Measurements from ENCODE around the gene CDC42SE2.
"Not testable (repeated sequence)": the region's sequence is repeated elsewhere in the genome, so short reads cannot be mapped to it uniquely, and the experiment has no call there.

The CDC42SE2 gene

DNA sequence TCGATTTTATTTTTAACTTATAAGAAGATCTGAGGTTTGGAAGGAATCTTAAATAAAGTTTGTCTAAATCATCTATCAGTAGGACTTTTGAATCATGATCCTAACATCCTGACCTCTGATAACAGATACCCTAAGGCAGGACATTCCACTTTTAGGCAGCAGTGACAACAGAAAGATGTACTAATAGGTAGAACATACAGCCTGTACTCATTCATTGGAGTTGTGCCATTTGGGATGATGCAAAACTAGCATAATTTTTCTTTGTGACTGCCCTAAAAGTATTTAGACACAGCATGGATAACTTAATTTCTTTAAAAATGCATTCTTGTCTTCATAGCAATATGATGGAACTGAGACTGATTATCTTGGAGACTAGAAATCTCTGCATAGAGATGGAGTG is 39.7 kb downstream of the CDC42SE2 start:
- Histone ChIP-seq H3K9me3 (ENCODE audit: control insufficient read depth, low read length) (no peaks in the 10 kb centered on the region), H3K27me3 (ENCODE audit: control insufficient read depth, insufficient read depth, low read length) (no peaks in the 10 kb centered on the region), H3K4me1 (no peaks in the 10 kb centered on the region), H2AFZ (no peak overlapping the region), H3K27ac (no peak overlapping the region), H3K79me2 (peaks cover 22% of the 10 kb centered on the region), H3K4me3 (ENCODE audit: low read depth, low read length) (no peak overlapping the region), H3K36me3 (ENCODE audit: control insufficient read depth, insufficient read depth, low read length) (no peaks in the 10 kb centered on the region), H3K9ac (no peak overlapping the region), H3K4me2 (ENCODE audit: low read length) (no peak overlapping the region)
- TF ChIP-seq, protein P1, sequence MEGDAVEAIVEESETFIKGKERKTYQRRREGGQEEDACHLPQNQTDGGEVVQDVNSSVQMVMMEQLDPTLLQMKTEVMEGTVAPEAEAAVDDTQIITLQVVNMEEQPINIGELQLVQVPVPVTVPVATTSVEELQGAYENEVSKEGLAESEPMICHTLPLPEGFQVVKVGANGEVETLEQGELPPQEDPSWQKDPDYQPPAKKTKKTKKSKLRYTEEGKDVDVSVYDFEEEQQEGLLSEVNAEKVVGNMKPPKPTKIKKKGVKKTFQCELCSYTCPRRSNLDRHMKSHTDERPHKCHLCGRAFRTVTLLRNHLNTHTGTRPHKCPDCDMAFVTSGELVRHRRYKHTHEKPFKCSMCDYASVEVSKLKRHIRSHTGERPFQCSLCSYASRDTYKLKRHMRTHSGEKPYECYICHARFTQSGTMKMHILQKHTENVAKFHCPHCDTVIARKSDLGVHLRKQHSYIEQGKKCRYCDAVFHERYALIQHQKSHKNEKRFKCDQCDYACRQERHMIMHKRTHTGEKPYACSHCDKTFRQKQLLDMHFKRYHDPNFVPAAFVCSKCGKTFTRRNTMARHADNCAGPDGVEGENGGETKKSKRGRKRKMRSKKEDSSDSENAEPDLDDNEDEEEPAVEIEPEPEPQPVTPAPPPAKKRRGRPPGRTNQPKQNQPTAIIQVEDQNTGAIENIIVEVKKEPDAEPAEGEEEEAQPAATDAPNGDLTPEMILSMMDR (IDR thresholded peaks at IDR 0.05) = no peak

- no peak overlapping the region for H3K9ac ChIP-seq
- TF ChIP-seq, protein P1 (IDR thresholded peaks at IDR 0.05) = no peak
- peaks cover 16% of the 10 kb centered on the region for H3K79me2 ChIP-seq
- H3K4me1 ChIP-seq = no peaks in the 10 kb centered on the region
- no peak overlapping the region for H3K27ac ChIP-seq
- no peaks in the 10 kb centered on the region for H3K36me3 ChIP-seq (ENCODE audit: control insufficient read depth, insufficient read depth, low read length)
- H3K4me3 ChIP-seq (ENCODE audit: low read depth, low read length) = no peak overlapping the region
- H3K9me3 ChIP-seq (ENCODE audit: control insufficient read depth, low read length) = no peaks in the 10 kb centered on the region
- no peaks in the 10 kb centered on the region for H3K27me3 ChIP-seq (ENCODE audit: control insufficient read depth, insufficient read depth, low read length)
- no peak overlapping the region for H3K4me2 ChIP-seq (ENCODE audit: low read length)
- H2AFZ ChIP-seq = no peak overlapping the region
Observed at GRCh38 chr5:131304414-131304813, 40.6 kb downstream of the CDC42SE2 start.

GRCh38 chr5:131305138-131305689 is 41.4 kb downstream of the CDC42SE2 start:
- no peaks in the 10 kb centered on the region for H3K27me3 ChIP-seq (ENCODE audit: control insufficient read depth, insufficient read depth, low read length)
- peaks cover 16% of the 10 kb centered on the region for H3K79me2 ChIP-seq
- TF ChIP-seq, protein P1 (IDR thresholded peaks at IDR 0.05) = no peak
- H2AFZ ChIP-seq = no peak overlapping the region
- H3K9me3 ChIP-seq (ENCODE audit: control insufficient read depth, low read length) = no peaks in the 10 kb centered on the region
- no peak overlapping the region for H3K9ac ChIP-seq
- H3K4me3 ChIP-seq (ENCODE audit: low read depth, low read length) = no peak overlapping the region
- H3K4me1 ChIP-seq = no peaks in the 10 kb centered on the region
- no peak overlapping the region for H3K4me2 ChIP-seq (ENCODE audit: low read length)
- H3K27ac ChIP-seq = no peak overlapping the region
- no peaks in the 10 kb centered on the region for H3K36me3 ChIP-seq (ENCODE audit: control insufficient read depth, insufficient read depth, low read length)

- Histone ChIP-seq H3K4me3 (ENCODE audit: low read depth, low read length) (no peak overlapping the region), H3K9ac (no peak overlapping the region), H3K9me3 (ENCODE audit: control insufficient read depth, low read length) (no peaks in the 10 kb centered on the region), H3K4me2 (ENCODE audit: low read length) (no peak overlapping the region), H2AFZ (no peak overlapping the region), H3K27ac (no peak overlapping the region), H3K27me3 (ENCODE audit: control insufficient read depth, insufficient read depth, low read length) (no peaks in the 10 kb centered on the region), H3K36me3 (ENCODE audit: control insufficient read depth, insufficient read depth, low read length) (no peaks in the 10 kb centered on the region), H3K4me1 (no peaks in the 10 kb centered on the region), H3K79me2 (peaks cover 16% of the 10 kb centered on the region)
- TF ChIP-seq, protein P1 (IDR thresholded peaks at IDR 0.05) = no peak
Observed at GRCh38 chr5:131305906-131306305, 42.1 kb downstream of the CDC42SE2 start.

DNA sequence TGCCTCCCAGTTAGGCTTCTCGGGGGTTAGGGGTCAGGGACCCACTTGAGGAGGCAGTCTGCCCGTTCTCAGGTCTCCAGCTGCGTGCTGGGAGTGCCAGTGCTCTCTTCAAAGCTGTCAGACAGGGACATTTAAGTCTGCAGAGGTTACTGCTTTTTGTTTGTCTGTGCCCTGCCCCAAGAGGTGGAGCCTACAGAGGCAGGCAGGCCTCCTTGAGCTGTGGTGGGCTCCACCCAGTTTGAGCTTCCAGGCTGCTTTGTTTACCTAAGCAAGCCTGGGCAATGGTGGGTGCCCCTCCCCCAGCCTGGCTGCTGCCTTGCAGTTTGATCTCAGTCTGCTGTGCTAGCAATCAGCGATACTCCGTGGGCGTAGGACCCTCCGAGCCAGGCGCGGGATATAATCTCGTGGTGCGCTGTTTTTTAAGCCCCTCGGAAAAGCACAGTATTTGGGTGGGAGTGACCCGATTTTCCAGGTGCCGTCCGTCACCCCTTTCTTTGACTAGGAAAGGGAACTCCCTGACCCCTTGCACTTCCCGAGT is 48.5 kb downstream of the CDC42SE2 start:
- H3K9ac ChIP-seq; H2AFZ ChIP-seq; H3K27ac ChIP-seq; H3K4me2 ChIP-seq (ENCODE audit: low read length); H3K79me2 ChIP-seq; H3K4me1 ChIP-seq; H3K9me3 ChIP-seq (ENCODE audit: control insufficient read depth, low read length); H3K4me3 ChIP-seq (ENCODE audit: low read depth, low read length); H3K27me3 ChIP-seq (ENCODE audit: control insufficient read depth, insufficient read depth, low read length); H3K36me3 ChIP-seq (ENCODE audit: control insufficient read depth, insufficient read depth, low read length): not testable (repeated sequence)
